Measurements from ENCODE around the gene ACP7.

The ACP7 gene

DNA sequence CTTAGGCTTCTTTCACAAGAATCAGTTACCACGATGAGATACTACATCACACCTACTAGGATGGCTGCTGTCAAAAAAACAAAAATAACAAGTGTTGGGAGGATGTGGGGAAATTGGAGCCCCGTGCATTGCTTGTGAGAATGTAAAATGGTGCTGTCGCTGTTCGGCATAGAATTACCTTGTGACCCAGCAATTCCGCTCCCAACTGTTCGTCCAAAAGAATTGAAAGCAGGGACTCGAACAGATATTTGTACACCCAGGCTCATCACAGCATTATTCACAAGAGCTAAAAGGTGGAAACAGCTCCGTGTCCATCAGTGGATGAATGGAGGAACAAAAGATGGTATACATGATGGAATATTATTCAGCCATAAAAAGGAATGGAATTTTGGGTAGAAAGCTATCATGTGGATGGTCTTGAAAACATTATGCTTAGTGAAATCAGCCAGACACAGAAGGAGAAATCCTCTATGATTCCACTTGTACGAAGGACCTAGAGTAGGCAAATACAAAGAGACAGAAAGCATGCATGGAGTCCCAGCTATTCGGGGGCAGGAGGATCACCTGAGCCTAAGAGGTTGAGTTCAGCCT, 64.9 kb downstream of the ACP7 start:
- DNase-seq (ENCODE audit: low read depth in 2 of 2): no peak

- DNase-seq (ENCODE audit: low read depth in 2 of 2): no peak
Observed at GRCh38 chr19:39150235-39150634, 66.1 kb downstream of the ACP7 start.

DNA sequence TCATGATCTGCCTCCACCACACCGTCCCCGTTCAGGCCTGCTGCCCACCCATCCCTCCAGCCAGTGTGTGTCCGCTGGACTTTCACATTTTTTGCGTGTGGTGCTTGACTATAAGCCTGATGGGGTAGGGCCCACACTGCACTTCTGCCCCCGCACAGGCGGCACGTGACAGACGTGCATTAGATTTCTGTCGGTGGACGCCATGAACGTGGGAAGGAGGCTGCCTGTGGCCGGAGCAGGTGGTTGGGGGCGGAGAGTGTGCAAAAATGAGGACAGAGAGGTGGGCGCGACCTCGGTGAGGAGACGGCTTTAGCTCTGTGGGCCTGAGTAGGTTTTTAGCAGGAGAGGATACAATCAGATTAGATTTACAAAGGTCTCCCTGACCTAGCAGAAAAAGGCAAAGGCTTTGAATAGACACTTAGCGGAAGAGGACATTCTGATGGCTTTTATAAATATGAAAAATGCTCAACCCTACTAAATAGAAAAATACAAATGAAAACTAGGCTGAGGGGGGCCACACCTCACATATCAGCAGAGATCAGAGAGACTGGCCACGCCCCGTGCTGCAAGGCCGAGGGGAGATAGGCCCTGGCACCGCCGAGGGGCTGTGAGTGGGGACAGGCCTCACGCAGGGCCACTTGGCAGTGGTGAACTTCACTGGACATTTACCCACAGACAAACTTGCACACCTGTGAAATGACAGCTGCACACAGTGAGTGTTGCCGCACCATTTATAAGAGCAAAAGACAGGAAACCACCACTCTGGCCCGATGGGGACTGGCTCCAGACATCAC, 66.8 kb downstream of the ACP7 start:
- no peak for DNase-seq (ENCODE audit: low read depth in 2 of 2)

DNA sequence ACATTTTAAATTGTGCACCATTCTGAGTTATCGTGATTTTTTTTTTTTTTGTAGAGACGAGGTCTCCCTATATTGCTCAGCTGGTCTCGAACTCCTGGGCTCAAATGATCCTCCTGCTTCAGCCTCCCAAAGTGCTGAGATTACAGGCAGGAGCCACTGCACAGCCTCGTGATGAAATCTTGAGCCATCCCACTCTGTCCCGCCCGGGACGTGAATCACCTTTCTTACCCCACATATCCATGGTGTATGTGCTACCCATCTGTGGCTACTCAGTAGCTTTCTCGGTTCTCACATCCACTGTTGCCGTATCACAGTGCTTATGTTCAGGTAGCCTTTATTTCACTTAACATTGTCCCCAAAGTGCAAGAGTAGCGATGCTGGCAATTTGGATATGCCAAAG, 67.9 kb downstream of the ACP7 start:
- DNase-seq (ENCODE audit: low read depth in 2 of 2): no peak

DNA sequence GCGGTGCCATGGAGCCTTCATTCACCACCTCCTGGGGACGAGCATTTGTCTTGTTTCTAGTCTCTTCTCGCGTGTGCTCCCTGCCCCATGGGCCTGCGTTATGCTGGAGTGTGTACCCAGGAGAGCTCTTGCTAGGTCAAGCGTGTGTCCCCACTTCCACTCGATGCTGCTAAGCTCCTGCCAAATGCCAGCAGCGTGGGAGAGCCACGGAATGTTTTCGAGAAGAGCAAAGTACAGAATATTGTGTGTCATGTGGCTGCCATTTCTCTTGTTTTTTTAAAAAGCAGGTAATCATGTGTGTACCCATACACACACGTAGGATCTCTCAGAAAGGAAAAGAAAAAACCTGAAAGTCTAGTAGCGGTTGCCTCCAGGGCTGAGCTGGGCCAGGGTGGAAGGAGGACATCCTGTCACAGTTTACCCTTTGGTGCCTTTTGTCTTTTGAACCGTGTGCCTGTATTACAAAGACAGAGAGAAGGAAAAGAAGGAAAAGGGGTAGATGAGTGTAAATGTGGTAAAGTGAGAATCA, 70.0 kb downstream of the ACP7 start:
- no peak for DNase-seq (ENCODE audit: low read depth in 2 of 2)

GRCh38 chr19:39154629-39155100, 70.5 kb downstream of the ACP7 start:
- DNase-seq (ENCODE audit: low read depth in 2 of 2): no peak

- DNase-seq (ENCODE audit: low read depth in 2 of 2): no peak
Observed at GRCh38 chr19:39155114-39155700, 71.0 kb downstream of the ACP7 start.

DNA sequence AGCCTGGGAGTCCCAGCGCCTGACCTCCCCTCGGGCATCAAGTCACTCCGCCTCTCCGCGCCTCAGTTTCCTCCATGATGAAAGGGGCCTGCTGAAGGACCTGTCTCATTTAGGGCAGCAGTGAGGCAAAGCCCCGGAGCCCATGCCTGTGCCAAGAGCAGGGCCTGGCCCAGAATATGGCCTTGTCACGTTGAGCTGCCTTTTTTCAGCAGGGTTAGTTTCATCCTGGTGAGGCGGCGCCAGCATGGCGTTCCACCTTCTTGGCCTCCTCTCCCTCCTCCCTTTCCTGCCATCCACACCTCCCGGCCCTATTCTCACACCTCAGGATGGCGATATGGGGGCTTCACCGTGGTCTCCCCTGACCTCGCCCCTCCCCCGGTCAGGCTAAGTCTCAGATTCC, 71.6 kb downstream of the ACP7 start:
- no peak for DNase-seq (ENCODE audit: low read depth in 2 of 2)

DNA sequence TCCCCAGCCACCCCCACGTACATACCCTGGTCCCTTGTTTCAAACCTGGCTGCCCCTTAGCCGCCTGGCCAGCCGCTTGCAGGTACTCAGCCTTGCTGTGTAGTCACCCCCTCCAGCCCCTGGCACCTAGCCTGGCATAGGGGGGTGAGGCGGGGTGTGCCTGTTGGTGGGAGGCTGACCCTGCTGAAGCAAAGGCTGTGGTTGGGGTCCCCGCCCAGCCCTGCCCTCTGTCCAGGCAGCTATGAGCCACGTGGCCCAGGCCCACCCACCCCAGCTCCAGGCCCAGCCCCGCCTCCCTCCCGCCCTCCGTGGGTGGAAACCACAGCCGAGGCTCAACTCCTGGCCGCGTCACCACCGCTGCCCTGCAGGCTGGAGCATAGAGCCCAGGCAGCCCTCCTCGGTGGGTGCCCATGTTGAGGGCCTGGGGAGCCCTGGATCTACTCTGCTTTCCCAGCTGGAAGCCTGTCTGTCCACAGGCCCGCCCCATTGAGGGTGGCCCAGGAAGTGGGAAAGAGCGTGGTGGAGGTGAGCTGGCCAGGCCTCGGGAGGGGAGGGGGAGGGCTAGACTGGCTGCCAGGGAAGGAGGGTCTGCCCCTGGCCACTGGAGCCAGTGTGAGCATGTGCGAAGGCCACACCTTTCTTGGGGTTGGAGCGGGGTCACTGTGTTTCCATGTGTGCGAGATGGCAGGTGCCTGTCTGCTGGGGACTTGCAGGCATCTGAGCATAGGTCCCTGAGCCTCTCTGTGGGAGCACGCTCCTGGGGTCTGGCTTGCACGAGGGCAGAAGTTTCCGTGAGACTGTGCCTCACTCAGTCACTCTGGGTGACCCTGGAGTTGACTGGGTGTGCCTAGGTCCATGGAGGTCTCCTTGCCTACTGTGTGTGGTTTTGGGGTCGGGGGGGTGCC, 72.4 kb downstream of the ACP7 start:
- no peak for DNase-seq (ENCODE audit: low read depth in 2 of 2)

GRCh38 chr19:39157275-39157996, 73.3 kb downstream of the ACP7 start:
- no peak for DNase-seq (ENCODE audit: low read depth in 2 of 2)

GRCh38 chr19:39157997-39158389, 73.8 kb downstream of the ACP7 start:
- no peak for DNase-seq (ENCODE audit: low read depth in 2 of 2)

GRCh38 chr19:39158646-39159260, 74.6 kb downstream of the ACP7 start:
- DNase-seq (ENCODE audit: low read depth in 2 of 2): no peak

DNA sequence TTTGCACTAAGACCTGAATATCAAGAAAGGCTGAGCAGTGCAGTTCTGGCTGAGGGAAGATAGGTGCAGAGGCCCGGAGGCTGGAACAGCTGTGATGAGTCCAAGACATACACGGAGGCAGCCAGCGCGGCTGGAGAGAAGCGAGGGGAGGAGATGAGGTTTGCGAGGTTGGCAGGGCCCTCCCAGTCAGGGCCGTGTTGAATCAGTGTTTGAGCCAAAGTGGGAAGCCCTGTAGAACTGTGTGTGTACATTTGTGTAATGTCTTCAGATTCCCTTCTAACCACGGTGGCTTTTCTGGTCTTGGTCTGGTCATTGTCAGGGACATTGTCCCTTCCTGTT, 76.3 kb downstream of the ACP7 start:
- DNase-seq (ENCODE audit: low read depth in 2 of 2): no peak
